Measurements from ENCODE around the gene MPP3.

MPP3 gene

GRCh38 chr17:43812396-43813265 is 20.3 kb downstream of the MPP3 start:
- no peak overlapping the region for H3K4me3 ChIP-seq (ENCODE audit: low read depth, low read length)
- in situ Hi-C loops (cut with HindIII; ENCODE audit: low sequenced_read_pairs): no loop called here
- TF ChIP-seq CTCF (IDR thresholded peaks at IDR 0.05; ENCODE audit: low read depth, low read length, missing control alignments): no peak

GRCh38 chr17:43810823-43811222 is 22.1 kb downstream of the MPP3 start:
- H3K4me3 ChIP-seq (ENCODE audit: low read depth, low read length): no peak overlapping the region
- in situ Hi-C loops (cut with HindIII; ENCODE audit: low sequenced_read_pairs): no loop called here
- TF ChIP-seq CTCF (IDR thresholded peaks at IDR 0.05; ENCODE audit: low read depth, low read length, missing control alignments): no peak
- DNase-seq (ENCODE audit: low read depth): no peak

More at GRCh38 chr17:43812396-43813265, 20.3 kb downstream of the MPP3 start:
- DNase-seq (ENCODE audit: low read depth): no peak

GRCh38 chr17:43810226-43810715 is 22.7 kb downstream of the MPP3 start:
- no peak for DNase-seq (ENCODE audit: low read depth)
- H3K4me3 ChIP-seq (ENCODE audit: low read depth, low read length): no peak overlapping the region
- in situ Hi-C loops (cut with HindIII; ENCODE audit: low sequenced_read_pairs): no loop called here
- TF ChIP-seq CTCF (IDR thresholded peaks at IDR 0.05; ENCODE audit: low read depth, low read length, missing control alignments): no peak

GRCh38 chr17:43809121-43809520 is 23.8 kb downstream of the MPP3 start:
- no peak for DNase-seq (ENCODE audit: low read depth)
- no peak overlapping the region for H3K4me3 ChIP-seq (ENCODE audit: low read depth, low read length)
- TF ChIP-seq CTCF (IDR thresholded peaks at IDR 0.05; ENCODE audit: low read depth, low read length, missing control alignments): no peak
- in situ Hi-C loops (cut with HindIII; ENCODE audit: low sequenced_read_pairs): no loop called here

- no peak for TF ChIP-seq CTCF (IDR thresholded peaks at IDR 0.05; ENCODE audit: low read depth, low read length, missing control alignments)
- in situ Hi-C loops (cut with HindIII; ENCODE audit: low sequenced_read_pairs): no loop called here
Observed at GRCh38 chr17:43808076-43808475, 24.9 kb downstream of the MPP3 start.

GRCh38 chr17:43805117-43805516 is 27.8 kb downstream of the MPP3 start:
- DNase-seq (ENCODE audit: low read depth): no peak
- TF ChIP-seq CTCF (IDR thresholded peaks at IDR 0.05; ENCODE audit: low read depth, low read length, missing control alignments): no peak
- in situ Hi-C loops (cut with HindIII; ENCODE audit: low sequenced_read_pairs): no loop called here
- no peak overlapping the region for H3K4me3 ChIP-seq (ENCODE audit: low read depth, low read length)

More at GRCh38 chr17:43808076-43808475, 24.9 kb downstream of the MPP3 start:
- no peak for DNase-seq (ENCODE audit: low read depth)
- no peak overlapping the region for H3K4me3 ChIP-seq (ENCODE audit: low read depth, low read length)

Data from astrocyte of the cerebellum (primary cell).